Uterus (tissue), 2 donors: Measurements from ENCODE around the gene TIMP3.

Source experiments
- CTCF ChIP-seq, 4 experiments: fragments of 200-600 bp in 2 of 4; fragments of 450-650 bp in 2 of 4; sonication (generic) in 2 of 4; IDR thresholded peaks; one replicate each; pipeline ENCODE4 v1.5.1; 2016 to 2019; ENCODE audit warnings: antibody characterized with exemption in 4 of 4, mild to moderate bottlenecking in 2 of 4, moderate library complexity in 1 of 4
- POLR2A ChIP-seq, 2 donors: fragments of 450-650 bp; IDR thresholded peaks; one replicate each; pipeline ENCODE4 v1.6.1; 2016; ENCODE audit warnings: antibody characterized with exemption in 2 of 2, mild to moderate bottlenecking in 1 of 2, moderate library complexity in 1 of 2

GRCh38 chr22:32777987-32778386, 23.5 kb upstream of the TIMP3 start:
- no peak for TF ChIP-seq CTCF (IDR thresholded peaks at IDR 0.05)
- no peak for TF ChIP-seq POLR2A (IDR thresholded peaks at IDR 0.05)
